SK-N-SH (cell line): Measurements from ENCODE around the gene SMAGP.

Experiments used
- EP300 ChIP-seq, 2 experiments: IDR thresholded peaks; 2 replicates each; pipeline versions ENCODE4 v1.4.0 to v1.6.1; 2012; ENCODE audit warnings: borderline replicate concordance in 1 of 2, low read depth in 1 of 2, low read length in 1 of 2
- GABPA ChIP-seq: IDR thresholded peaks from 2 replicates; pipeline ENCODE4 v1.4.0; 2012; ENCODE audit warnings: low read depth, mild to moderate bottlenecking
- NFIC ChIP-seq: IDR thresholded peaks from 2 replicates; pipeline ENCODE4 v1.4.0; 2012; ENCODE audit warnings: borderline replicate concordance
- NRF1 ChIP-seq: IDR thresholded peaks from 2 replicates; pipeline ENCODE4 v1.6.1; 2012; ENCODE audit warnings: low read depth, mild to moderate bottlenecking, low read length
- RFX5 ChIP-seq: IDR thresholded peaks from 2 replicates; pipeline ENCODE4 v1.6.1; 2012; ENCODE audit warnings: mild to moderate bottlenecking, improper control_type of control experiment, low read length
- TAF1 ChIP-seq: IDR thresholded peaks from 2 replicates; pipeline ENCODE4 v1.6.1; 2012; ENCODE audit warnings: low read depth, mild to moderate bottlenecking, low read length, moderate library complexity, borderline replicate concordance
- TF ChIP-seq, protein P1 (sequence below): fragments of 200-600 bp; sonication (generic); IDR thresholded peaks from 2 replicates; pipeline ENCODE4 v1.6.1; 2017; ENCODE audit warnings: antibody characterized with exemption, mild to moderate bottlenecking, moderate library complexity
- TF ChIP-seq, protein P2 (sequence below): IDR thresholded peaks from 2 replicates; pipeline ENCODE4 v1.4.0; 2012; ENCODE audit warnings: low read depth

DNA sequence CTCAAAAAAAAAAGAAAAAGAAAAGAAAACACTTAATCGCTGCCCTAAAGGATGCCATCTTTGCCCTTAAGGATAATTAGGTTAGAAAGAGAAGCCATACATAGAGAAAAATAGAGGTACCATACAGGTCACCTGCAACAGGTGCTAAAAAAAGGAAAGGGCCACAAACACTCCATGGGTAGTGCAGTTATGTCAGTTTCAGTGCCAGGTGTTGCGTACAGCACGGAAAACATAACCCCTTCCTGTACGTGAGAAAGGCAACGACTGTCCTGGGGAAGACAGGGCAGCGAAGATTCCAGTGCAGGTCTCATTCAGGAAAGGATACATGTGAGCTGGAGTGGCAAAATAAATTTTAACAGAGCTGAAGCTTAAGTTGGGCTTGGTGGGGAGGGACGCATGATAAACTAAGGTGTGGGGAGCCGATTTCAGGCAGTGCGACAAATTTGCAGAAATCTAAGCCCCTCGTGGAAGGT lies 32.1 kb downstream of the SMAGP start:
- TF ChIP-seq, protein P1, sequence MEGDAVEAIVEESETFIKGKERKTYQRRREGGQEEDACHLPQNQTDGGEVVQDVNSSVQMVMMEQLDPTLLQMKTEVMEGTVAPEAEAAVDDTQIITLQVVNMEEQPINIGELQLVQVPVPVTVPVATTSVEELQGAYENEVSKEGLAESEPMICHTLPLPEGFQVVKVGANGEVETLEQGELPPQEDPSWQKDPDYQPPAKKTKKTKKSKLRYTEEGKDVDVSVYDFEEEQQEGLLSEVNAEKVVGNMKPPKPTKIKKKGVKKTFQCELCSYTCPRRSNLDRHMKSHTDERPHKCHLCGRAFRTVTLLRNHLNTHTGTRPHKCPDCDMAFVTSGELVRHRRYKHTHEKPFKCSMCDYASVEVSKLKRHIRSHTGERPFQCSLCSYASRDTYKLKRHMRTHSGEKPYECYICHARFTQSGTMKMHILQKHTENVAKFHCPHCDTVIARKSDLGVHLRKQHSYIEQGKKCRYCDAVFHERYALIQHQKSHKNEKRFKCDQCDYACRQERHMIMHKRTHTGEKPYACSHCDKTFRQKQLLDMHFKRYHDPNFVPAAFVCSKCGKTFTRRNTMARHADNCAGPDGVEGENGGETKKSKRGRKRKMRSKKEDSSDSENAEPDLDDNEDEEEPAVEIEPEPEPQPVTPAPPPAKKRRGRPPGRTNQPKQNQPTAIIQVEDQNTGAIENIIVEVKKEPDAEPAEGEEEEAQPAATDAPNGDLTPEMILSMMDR: no peak
- TF ChIP-seq NRF1: no peak
- TF ChIP-seq NFIC: no peak
- no peak for TF ChIP-seq GABPA
- no peak for TF ChIP-seq EP300 (IDR thresholded peaks at IDR 0.05; ENCODE audit: borderline replicate concordance in 1 of 2, low read depth in 1 of 2, low read length in 1 of 2)
- no peak for TF ChIP-seq RFX5
- no peak for TF ChIP-seq TAF1
- TF ChIP-seq, protein P2, sequence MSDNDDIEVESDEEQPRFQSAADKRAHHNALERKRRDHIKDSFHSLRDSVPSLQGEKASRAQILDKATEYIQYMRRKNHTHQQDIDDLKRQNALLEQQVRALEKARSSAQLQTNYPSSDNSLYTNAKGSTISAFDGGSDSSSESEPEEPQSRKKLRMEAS: no peak
